HCT116 (cell line): ENCODE measurements around the gene PSMA7. TPM values are rescaled to one million over a fixed set of nuclear protein-coding genes. Genes with fewer than 3 reads are reported as not detected.

Source experiments
- ATAC-seq: fragments of 200-7000 bp; cut with Tn5 transposase; 2 replicates; pipeline ENCODE4 v1.9.1; 2020; ENCODE audit warnings: mild to moderate bottlenecking, moderate library complexity
- BruUV-seq: library from RNA; stranded (reverse); fragments of 400-500 nt; replicated peaks from 2 replicates; lab custom pipeline; 2021; lab: Mats Ljungman, UMichigan
- CTCF ChIA-PET: fragments of 300-600 bp; sonication (Branson Sonifier 250); formaldehyde crosslinking; loops from one replicate; lab custom pipeline; 2021; ENCODE audit warnings: antibody characterized with exemption; lab: Charles Lee
- POLR2A ChIA-PET: fragments of 300-600, 350-600 bp; sonication (Branson Sonifier 250); formaldehyde crosslinking; loops from one replicate; lab custom pipeline; 2021; ENCODE audit warnings: antibody characterized with exemption; lab: Charles Lee
- RAD21 ChIA-PET, 2 experiments: fragments of 300-600 bp; sonication (Branson Sonifier 250); formaldehyde crosslinking; loops; one replicate each; lab custom pipeline; 2023; ENCODE audit warnings: low total read pairs in 2 of 2; ENCODE audit not compliant: uncharacterized antibody in 2 of 2, unreplicated experiment in 2 of 2, low non-redundant PET in 1 of 2; lab: Charles Lee
- DNase-seq: peaks from one replicate; pipeline ENCODE4 v3.0.0-alpha.2; 2010; ENCODE audit warnings: low read depth, low spot score
- H2AFZ ChIP-seq: fragments of 200-600 bp; shearing (Covaris generic), sonication (generic); 2 replicates; pipeline ENCODE4 v1.6.1; 2017; ENCODE audit warnings: low read depth, mixed run types, mixed read lengths, antibody characterized with exemption, low read length; ENCODE audit not compliant: poor library complexity, severe bottlenecking
- H3K27ac ChIP-seq: 2 replicates; pipeline ENCODE4 v1.5.1; 2012; ENCODE audit warnings: low read depth, low read length
- H3K27me3 ChIP-seq: fragments of 200-600 bp; sonication (generic); 2 replicates; pipeline ENCODE4 v1.6.1; 2016; ENCODE audit warnings: mixed run types, low read length, mixed read lengths; ENCODE audit not compliant: insufficient read depth
- H3K36me3 ChIP-seq, 2 experiments: fragments of 200-500 bp in 1 of 2; fragments of 200-600 bp in 1 of 2; sonication (Bioruptor generic) in 1 of 2; sonication (generic) in 1 of 2; 2 replicates each; pipeline versions ENCODE4 v1.5.1 to v1.6.1; 2014 to 2016; ENCODE audit warnings: low read length in 2 of 2, inconsistent platforms in 1 of 2, mixed read lengths in 1 of 2, mixed run types in 1 of 2; ENCODE audit not compliant: insufficient read depth in 2 of 2, control insufficient read depth in 1 of 2
- H3K4me1 ChIP-seq, 2 experiments: fragments of 200-600 bp in 1 of 2; sonication (generic) in 1 of 2; 2 replicates each; pipeline versions ENCODE4 v1.5.1 to v1.6.1; 2012 to 2017; ENCODE audit warnings: low read length in 2 of 2, inconsistent platforms in 1 of 2, mild to moderate bottlenecking in 1 of 2, mixed read lengths in 1 of 2, mixed run types in 1 of 2, moderate library complexity in 1 of 2; ENCODE audit not compliant: insufficient read depth in 2 of 2, control insufficient read depth in 1 of 2
- H3K4me2 ChIP-seq: fragments of 200-600 bp; sonication (generic); 2 replicates; pipeline ENCODE4 v1.6.1; 2017; ENCODE audit warnings: mixed run types, low read length, mixed read lengths
- H3K4me3 ChIP-seq, 2 experiments: fragments of 200-600 bp in 1 of 2; sonication (generic) in 1 of 2; replicated peaks in 1 of 2; 2 replicates each; pipeline ENCODE4 v1.5.1; 2011 to 2016; ENCODE audit warnings: low read length in 2 of 2, control low read depth in 1 of 2, low read depth in 1 of 2, mild to moderate bottlenecking in 1 of 2, mixed read lengths in 1 of 2, mixed run types in 1 of 2
- H3K79me2 ChIP-seq: fragments of 200-600 bp; sonication (generic); 2 replicates; pipeline ENCODE4 v1.6.1; 2017; ENCODE audit warnings: mild to moderate bottlenecking, mixed run types, low read length, moderate library complexity, mixed read lengths; ENCODE audit not compliant: insufficient read depth
- H3K9ac ChIP-seq: fragments of 200-600 bp; sonication (generic); 2 replicates; pipeline ENCODE4 v1.6.1; 2016; ENCODE audit warnings: low read length, mixed read lengths
- H3K9me2 ChIP-seq: fragments of 200-600 bp; sonication (generic), shearing (Covaris generic); 2 replicates; pipeline ENCODE4 v1.6.1; 2017; ENCODE audit warnings: mixed run types, mild to moderate bottlenecking, moderate library complexity; ENCODE audit not compliant: insufficient read depth
- H3K9me3 ChIP-seq, 2 experiments: fragments of 200-500 bp in 1 of 2; fragments of 200-600 bp in 1 of 2; sonication (Bioruptor generic) in 1 of 2; sonication (generic) in 1 of 2; 2 replicates each; pipeline ENCODE4 v1.6.1; 2014 to 2017; ENCODE audit warnings: low read length in 2 of 2, mixed read lengths in 2 of 2, inconsistent platforms in 1 of 2, low read depth in 1 of 2, mild to moderate bottlenecking in 1 of 2, mixed run types in 1 of 2, moderate library complexity in 1 of 2; ENCODE audit not compliant: control insufficient read depth in 1 of 2, insufficient read depth in 1 of 2
- H4K20me1 ChIP-seq: fragments of 200-600 bp; sonication (generic), shearing (Covaris generic); 2 replicates; pipeline ENCODE4 v1.6.1; 2017; ENCODE audit warnings: mixed run types, mild to moderate bottlenecking, moderate library complexity; ENCODE audit not compliant: insufficient read depth
- EGR1 ChIP-seq: IDR thresholded peaks from 2 replicates; pipeline ENCODE4 v1.6.1; 2012; ENCODE audit warnings: low read depth
- ELF1 ChIP-seq: IDR thresholded peaks from 2 replicates; pipeline ENCODE4 v1.6.1; 2012; ENCODE audit warnings: low read depth, borderline replicate concordance
- EZH2 ChIP-seq: fragments of 200-600 bp; sonication (generic); IDR thresholded peaks from 2 replicates; pipeline ENCODE4 v1.6.1; 2017; ENCODE audit warnings: antibody characterized with exemption, mixed run types
- EZH2phosphoT487 ChIP-seq: fragments of 200-600 bp; IDR thresholded peaks from 2 replicates; pipeline ENCODE4 v1.6.1; 2018; ENCODE audit warnings: antibody characterized with exemption, borderline replicate concordance
- FOSL1 ChIP-seq: IDR thresholded peaks from 2 replicates; pipeline ENCODE4 v1.6.1; 2012; ENCODE audit warnings: low read depth
- JUND ChIP-seq: IDR thresholded peaks from 2 replicates; pipeline ENCODE4 v1.6.1; 2012
- POLR2A ChIP-seq: IDR thresholded peaks from 2 replicates; pipeline ENCODE4 v1.7.0; 2011; ENCODE audit warnings: borderline replicate concordance; ENCODE audit not compliant: insufficient read depth, insufficient read length; ENCODE audit errors: extremely low read depth
- RAD21 ChIP-seq: IDR thresholded peaks from 2 replicates; pipeline ENCODE4 v1.6.1; 2012; ENCODE audit warnings: low read depth, mild to moderate bottlenecking
- SIN3A ChIP-seq: IDR thresholded peaks from 2 replicates; pipeline ENCODE4 v1.6.1; 2012; ENCODE audit warnings: low read depth
- SP1 ChIP-seq: IDR thresholded peaks from 2 replicates; pipeline ENCODE4 v1.6.1; 2012; ENCODE audit warnings: low read depth
- TCF7L2 ChIP-seq: IDR thresholded peaks from 2 replicates; pipeline ENCODE4 v1.7.0; 2011; ENCODE audit warnings: borderline replicate concordance, inconsistent platforms; ENCODE audit not compliant: insufficient read depth, insufficient read length; ENCODE audit errors: extremely low read depth
- YY1 ChIP-seq: IDR thresholded peaks from 2 replicates; pipeline ENCODE4 v1.6.1; 2011; ENCODE audit warnings: low read length, low read depth, moderate library complexity, mild to moderate bottlenecking; ENCODE audit not compliant: insufficient replicate concordance; ENCODE audit errors: extremely low read depth
- ZFX ChIP-seq: fragments of 450-650 bp; IDR thresholded peaks from 2 replicates; pipeline ENCODE4 v1.6.1; 2017
- ZNF274 ChIP-seq: fragments of 200-500 bp; sonication (Bioruptor generic); IDR thresholded peaks from 2 replicates; pipeline ENCODE4 v1.6.1; 2014; ENCODE audit warnings: mild to moderate bottlenecking, low read depth, low read length, inconsistent platforms
- intact Hi-C: fragments of 100-400 bp; cut with micrococcal nuclease; formaldehyde crosslinking; loops from 2 replicates; pipeline ENCODE4 v1.10.0; 2022
- total RNA-seq: library from RNA; stranded (reverse); gene quantifications from one replicate; pipeline ENCODE4 v1.2.1, GENCODE V29; 2021; ENCODE audit not compliant: unreplicated experiment
- TF ChIP-seq, protein P1 (sequence below): IDR thresholded peaks from 2 replicates; pipeline ENCODE4 v1.6.1; 2011; ENCODE audit warnings: mild to moderate bottlenecking, low read length, moderate library complexity; ENCODE audit not compliant: insufficient replicate concordance; ENCODE audit errors: extremely low read depth
- TF ChIP-seq, protein P2 (sequence below): IDR thresholded peaks from 2 replicates; pipeline ENCODE4 v1.6.1; 2012; ENCODE audit warnings: low read depth
- TF ChIP-seq, protein P3 (sequence below): IDR thresholded peaks from 2 replicates; pipeline ENCODE4 v1.6.1; 2012
- TF ChIP-seq, protein P4 (sequence below), 3 experiments: fragments of 200-600 bp in 1 of 3; sonication (generic) in 1 of 3; IDR thresholded peaks in 2 of 3; conservative IDR thresholded peaks in 1 of 3; 2 replicates each; pipeline ENCODE4 v1.5.1; 2012 to 2017; ENCODE audit warnings: low read depth in 2 of 3, low read length in 2 of 3, antibody characterized with exemption in 1 of 3, borderline replicate concordance in 1 of 3, control low read depth in 1 of 3, mild to moderate bottlenecking in 1 of 3, mixed read lengths in 1 of 3, mixed run types in 1 of 3, moderate library complexity in 1 of 3; ENCODE audit not compliant: insufficient read depth in 1 of 3
- TF ChIP-seq, protein P5 (sequence below): IDR thresholded peaks from 2 replicates; pipeline ENCODE4 v1.6.1; 2012

Gene PSMA7
- total RNA-seq, 1 experiment from 2014 or later, result 364 TPM

DNA sequence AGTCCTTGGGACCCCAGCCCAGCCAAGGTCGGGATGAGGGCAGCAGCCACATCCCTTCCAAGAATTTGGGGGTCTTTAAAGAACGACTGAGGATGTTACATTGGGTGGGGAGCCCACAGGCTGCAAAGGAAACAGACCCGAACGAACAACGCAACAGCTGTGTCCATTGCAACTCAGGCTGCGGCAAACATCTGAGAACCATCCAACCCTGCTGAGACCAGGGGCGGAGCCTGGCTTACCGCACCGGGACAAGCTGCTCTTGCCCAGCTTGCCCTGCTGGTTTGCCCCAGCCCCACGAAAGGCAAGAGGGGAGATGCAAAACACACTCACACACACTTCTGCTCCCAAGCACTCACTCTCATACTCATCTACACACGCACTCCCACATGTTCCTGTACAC, 56.0 kb downstream of the PSMA7 start:
- no peaks in the 10 kb centered on the region for H3K79me2 ChIP-seq
- peaks cover 4% of the 10 kb centered on the region; the same call in 1 of the 2 replicates for H3K27me3 ChIP-seq
- TF ChIP-seq, protein P1, sequence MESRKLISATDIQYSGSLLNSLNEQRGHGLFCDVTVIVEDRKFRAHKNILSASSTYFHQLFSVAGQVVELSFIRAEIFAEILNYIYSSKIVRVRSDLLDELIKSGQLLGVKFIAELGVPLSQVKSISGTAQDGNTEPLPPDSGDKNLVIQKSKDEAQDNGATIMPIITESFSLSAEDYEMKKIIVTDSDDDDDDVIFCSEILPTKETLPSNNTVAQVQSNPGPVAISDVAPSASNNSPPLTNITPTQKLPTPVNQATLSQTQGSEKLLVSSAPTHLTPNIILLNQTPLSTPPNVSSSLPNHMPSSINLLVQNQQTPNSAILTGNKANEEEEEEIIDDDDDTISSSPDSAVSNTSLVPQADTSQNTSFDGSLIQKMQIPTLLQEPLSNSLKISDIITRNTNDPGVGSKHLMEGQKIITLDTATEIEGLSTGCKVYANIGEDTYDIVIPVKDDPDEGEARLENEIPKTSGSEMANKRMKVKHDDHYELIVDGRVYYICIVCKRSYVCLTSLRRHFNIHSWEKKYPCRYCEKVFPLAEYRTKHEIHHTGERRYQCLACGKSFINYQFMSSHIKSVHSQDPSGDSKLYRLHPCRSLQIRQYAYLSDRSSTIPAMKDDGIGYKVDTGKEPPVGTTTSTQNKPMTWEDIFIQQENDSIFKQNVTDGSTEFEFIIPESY, result no peak
- TF ChIP-seq, protein P2, sequence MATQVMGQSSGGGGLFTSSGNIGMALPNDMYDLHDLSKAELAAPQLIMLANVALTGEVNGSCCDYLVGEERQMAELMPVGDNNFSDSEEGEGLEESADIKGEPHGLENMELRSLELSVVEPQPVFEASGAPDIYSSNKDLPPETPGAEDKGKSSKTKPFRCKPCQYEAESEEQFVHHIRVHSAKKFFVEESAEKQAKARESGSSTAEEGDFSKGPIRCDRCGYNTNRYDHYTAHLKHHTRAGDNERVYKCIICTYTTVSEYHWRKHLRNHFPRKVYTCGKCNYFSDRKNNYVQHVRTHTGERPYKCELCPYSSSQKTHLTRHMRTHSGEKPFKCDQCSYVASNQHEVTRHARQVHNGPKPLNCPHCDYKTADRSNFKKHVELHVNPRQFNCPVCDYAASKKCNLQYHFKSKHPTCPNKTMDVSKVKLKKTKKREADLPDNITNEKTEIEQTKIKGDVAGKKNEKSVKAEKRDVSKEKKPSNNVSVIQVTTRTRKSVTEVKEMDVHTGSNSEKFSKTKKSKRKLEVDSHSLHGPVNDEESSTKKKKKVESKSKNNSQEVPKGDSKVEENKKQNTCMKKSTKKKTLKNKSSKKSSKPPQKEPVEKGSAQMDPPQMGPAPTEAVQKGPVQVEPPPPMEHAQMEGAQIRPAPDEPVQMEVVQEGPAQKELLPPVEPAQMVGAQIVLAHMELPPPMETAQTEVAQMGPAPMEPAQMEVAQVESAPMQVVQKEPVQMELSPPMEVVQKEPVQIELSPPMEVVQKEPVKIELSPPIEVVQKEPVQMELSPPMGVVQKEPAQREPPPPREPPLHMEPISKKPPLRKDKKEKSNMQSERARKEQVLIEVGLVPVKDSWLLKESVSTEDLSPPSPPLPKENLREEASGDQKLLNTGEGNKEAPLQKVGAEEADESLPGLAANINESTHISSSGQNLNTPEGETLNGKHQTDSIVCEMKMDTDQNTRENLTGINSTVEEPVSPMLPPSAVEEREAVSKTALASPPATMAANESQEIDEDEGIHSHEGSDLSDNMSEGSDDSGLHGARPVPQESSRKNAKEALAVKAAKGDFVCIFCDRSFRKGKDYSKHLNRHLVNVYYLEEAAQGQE, result no peak
- TF ChIP-seq TCF7L2 (no peak), SIN3A (no peak), ZNF274 (no peak), SP1 (no peak), FOSL1 (no peak), RAD21 (no peak), JUND (no peak), ELF1 (no peak), EZH2phosphoT487 (no peak), EGR1 (no peak), EZH2 (no peak), POLR2A (no peak), ZFX (no peak), YY1 (no peak)
- TF ChIP-seq, protein P3, sequence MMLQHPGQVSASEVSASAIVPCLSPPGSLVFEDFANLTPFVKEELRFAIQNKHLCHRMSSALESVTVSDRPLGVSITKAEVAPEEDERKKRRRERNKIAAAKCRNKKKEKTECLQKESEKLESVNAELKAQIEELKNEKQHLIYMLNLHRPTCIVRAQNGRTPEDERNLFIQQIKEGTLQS, result no peak
- TF ChIP-seq, protein P4, sequence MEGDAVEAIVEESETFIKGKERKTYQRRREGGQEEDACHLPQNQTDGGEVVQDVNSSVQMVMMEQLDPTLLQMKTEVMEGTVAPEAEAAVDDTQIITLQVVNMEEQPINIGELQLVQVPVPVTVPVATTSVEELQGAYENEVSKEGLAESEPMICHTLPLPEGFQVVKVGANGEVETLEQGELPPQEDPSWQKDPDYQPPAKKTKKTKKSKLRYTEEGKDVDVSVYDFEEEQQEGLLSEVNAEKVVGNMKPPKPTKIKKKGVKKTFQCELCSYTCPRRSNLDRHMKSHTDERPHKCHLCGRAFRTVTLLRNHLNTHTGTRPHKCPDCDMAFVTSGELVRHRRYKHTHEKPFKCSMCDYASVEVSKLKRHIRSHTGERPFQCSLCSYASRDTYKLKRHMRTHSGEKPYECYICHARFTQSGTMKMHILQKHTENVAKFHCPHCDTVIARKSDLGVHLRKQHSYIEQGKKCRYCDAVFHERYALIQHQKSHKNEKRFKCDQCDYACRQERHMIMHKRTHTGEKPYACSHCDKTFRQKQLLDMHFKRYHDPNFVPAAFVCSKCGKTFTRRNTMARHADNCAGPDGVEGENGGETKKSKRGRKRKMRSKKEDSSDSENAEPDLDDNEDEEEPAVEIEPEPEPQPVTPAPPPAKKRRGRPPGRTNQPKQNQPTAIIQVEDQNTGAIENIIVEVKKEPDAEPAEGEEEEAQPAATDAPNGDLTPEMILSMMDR (IDR thresholded peaks at IDR 0.05 in 2 of 3, conservative IDR thresholded peaks at IDR 0.05 in 1 of 3; ENCODE audit: borderline replicate concordance in 1 of 3, insufficient read depth in 1 of 3, low read depth in 2 of 3, low read length in 2 of 3), result no peak
- TF ChIP-seq, protein P5, sequence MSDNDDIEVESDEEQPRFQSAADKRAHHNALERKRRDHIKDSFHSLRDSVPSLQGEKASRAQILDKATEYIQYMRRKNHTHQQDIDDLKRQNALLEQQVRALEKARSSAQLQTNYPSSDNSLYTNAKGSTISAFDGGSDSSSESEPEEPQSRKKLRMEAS, result no peak
- TF ChIP-seq, all 23 proteins: peak for 0
- H3K9me2 ChIP-seq, result no peaks in the 10 kb centered on the region
- peaks cover 5 to 13% of the 10 kb centered on the region in 2 experiments; a peak in 3 of 4 replicates for H3K4me1 ChIP-seq
- ChIA-PET RAD21 (no interaction called here), CTCF (no interaction called here), POLR2A (no interaction called here)
- H3K9me3 ChIP-seq, result no peaks in the 10 kb centered on the region
- ATAC-seq (no peak), DNase-seq (no peak)
- BruUV-seq, result no TSS peak
- H3K27ac ChIP-seq, result no peak overlapping the region
- H3K4me2 ChIP-seq, result no peak overlapping the region
- no peak overlapping the region for H2AFZ ChIP-seq
- no peaks in the 10 kb centered on the region for H3K36me3 ChIP-seq
- no peak overlapping the region for H3K4me3 ChIP-seq
- intact Hi-C loops, result no loop called here
- H3K9ac ChIP-seq, result no peak overlapping the region
- no peaks in the 10 kb centered on the region for H4K20me1 ChIP-seq
